IPS-18a (cell line): ENCODE data around the gene MYO16.

Experiments
- H3K27ac ChIP-seq: one replicate; pipeline ENCODE4 v1.5.1; 2013; ENCODE audit warnings: low read length
- H3K27me3 ChIP-seq: one replicate; pipeline ENCODE4 v1.6.1; 2013; ENCODE audit warnings: mild to moderate bottlenecking, low read length; ENCODE audit not compliant: control insufficient read depth, insufficient read depth
- H3K36me3 ChIP-seq: one replicate; pipeline ENCODE4 v1.6.1; 2013; ENCODE audit warnings: low read depth, low read length; ENCODE audit not compliant: control insufficient read depth
- H3K4me1 ChIP-seq: one replicate; pipeline ENCODE4 v1.6.1; 2013; ENCODE audit warnings: low read depth, low read length; ENCODE audit not compliant: control insufficient read depth
- H3K4me3 ChIP-seq: one replicate; pipeline ENCODE4 v1.5.1; 2013; ENCODE audit warnings: low read length
- H3K9ac ChIP-seq: one replicate; pipeline ENCODE4 v1.6.1; 2013; ENCODE audit warnings: mild to moderate bottlenecking, low read length, moderate library complexity
- H3K9me3 ChIP-seq: one replicate; pipeline ENCODE4 v1.6.1; 2013; ENCODE audit warnings: low read depth, low read length; ENCODE audit not compliant: control insufficient read depth

The MYO16 gene

DNA sequence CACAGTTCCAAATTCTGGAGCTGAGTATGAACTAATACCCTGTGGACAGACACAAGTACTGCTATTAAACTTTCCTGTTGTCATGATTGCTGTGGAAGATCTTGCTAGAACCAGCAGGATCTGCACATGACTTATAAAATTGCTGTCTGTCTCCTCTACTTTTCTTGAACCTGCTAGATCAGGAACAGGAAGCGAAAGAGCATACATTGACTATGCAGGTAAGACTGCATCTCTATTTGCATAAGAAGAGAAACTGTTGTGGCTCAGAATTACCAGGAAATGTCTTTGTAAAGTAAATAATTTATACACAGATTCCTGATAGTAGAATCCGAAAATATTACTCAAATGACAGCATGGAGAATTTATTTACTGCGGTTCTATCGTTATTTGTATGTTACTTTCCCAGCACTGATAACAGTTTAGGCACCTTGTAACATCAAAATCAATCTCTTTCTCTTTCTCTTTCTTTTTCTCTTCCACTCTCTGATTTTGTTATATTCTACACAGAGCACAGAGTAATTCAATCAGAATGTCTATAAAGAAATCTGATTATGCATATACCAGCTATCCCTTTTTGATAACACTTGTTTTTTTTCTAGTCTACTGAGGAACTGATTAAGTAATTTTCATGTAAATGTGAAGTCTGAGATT lies 226.5 kb downstream of the MYO16 start:
- no peak overlapping the region for H3K27ac ChIP-seq
- H3K4me3 ChIP-seq: no peak overlapping the region
- H3K27me3 ChIP-seq: no peaks in the 10 kb centered on the region
- no peaks in the 10 kb centered on the region for H3K9me3 ChIP-seq
- peaks cover 16% of the 10 kb centered on the region for H3K4me1 ChIP-seq
- H3K36me3 ChIP-seq: no peaks in the 10 kb centered on the region
- no peak overlapping the region for H3K9ac ChIP-seq

DNA sequence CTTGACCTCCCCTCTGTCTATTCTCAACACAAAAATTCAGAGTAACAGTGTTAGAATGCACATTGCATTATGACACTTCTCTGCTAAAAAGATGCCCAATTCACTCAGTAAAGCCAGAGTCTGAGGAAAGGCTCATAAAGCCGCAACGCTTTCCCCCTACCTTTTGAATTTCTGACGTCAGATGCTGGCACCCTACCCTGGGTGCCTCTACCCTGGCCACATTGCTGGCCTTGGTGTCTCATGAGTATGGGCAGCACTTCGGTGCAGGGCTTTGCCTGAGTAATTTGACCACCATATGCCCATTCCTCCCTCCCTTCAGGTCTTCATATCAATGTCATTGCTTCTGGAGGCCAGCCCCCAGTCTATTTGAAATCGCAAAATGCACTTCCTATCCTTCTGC lies 229.3 kb downstream of the MYO16 start:
- H3K9me3 ChIP-seq: no peaks in the 10 kb centered on the region
- no peak overlapping the region for H3K27ac ChIP-seq

DNA sequence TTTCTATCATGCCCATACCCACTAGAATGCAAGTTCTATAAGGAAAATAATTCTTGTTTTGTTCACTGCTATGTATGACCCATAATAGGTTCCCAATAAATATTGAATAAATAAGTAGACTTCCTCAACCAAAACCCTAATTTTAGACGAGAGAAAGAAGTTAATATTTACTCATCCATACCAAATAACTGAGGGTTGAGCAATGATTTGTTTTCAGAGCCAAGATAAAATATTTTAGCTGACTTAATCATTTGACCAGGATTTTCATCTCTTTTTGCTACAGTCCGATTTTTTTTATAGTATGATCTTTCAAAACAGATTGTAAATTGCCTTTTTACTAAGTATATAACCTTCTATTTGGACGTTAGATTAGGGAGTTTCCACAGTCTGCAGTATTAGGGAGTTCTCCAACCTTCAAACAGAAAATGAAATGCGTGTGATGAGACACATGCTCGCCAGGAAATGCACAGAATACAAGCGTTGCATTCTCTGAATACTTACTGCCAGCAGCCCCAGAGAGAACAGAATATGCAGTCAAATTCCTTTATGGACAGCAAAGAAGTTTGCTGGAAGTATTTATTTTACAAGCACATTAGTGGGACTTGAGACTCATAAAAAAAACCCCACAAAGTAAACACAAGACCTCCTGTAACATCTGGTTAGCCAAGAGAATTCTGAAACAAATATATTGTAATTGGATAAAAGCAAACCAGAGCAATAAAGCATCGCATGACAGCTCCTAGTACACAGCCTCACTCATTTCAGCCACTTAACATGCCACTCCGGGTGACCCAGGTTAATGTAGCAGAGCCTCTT lies 230.0 kb downstream of the MYO16 start:
- H3K9me3 ChIP-seq: no peaks in the 10 kb centered on the region
- no peak overlapping the region for H3K9ac ChIP-seq
- no peak overlapping the region for H3K27ac ChIP-seq
- H3K4me3 ChIP-seq: no peak overlapping the region
- H3K36me3 ChIP-seq: no peaks in the 10 kb centered on the region
- no peaks in the 10 kb centered on the region for H3K27me3 ChIP-seq
- H3K4me1 ChIP-seq: peaks cover 16% of the 10 kb centered on the region

More for the DNA sequence above, 229.3 kb downstream of the MYO16 start:
- Histone ChIP-seq H3K36me3 (no peaks in the 10 kb centered on the region), H3K4me3 (no peak overlapping the region), H3K9ac (no peak overlapping the region), H3K27me3 (no peaks in the 10 kb centered on the region), H3K4me1 (peaks cover 16% of the 10 kb centered on the region)

DNA sequence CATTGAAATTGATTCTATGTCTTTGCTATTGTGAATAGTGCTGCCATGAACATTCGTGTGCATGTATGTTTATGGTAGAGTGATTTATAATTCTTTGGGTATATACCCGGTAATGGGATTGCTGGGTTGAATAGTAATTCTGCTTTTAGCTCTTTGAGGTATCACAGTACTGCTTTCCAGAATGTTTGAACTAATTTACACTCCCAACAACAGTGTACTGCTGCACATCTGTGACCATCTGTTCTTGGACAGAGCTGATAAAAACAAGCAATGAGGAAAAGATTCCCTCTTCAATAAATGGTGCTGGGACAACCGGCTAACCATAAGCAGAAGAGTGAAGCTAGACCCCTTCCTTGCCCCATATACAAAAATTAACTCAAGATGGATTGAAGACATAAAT lies 231.0 kb downstream of the MYO16 start:
- H3K4me1 ChIP-seq: peaks cover 14% of the 10 kb centered on the region
- no peaks in the 10 kb centered on the region for H3K9me3 ChIP-seq
- no peak overlapping the region for H3K4me3 ChIP-seq
- no peak overlapping the region for H3K9ac ChIP-seq
- H3K27me3 ChIP-seq: no peaks in the 10 kb centered on the region
- H3K36me3 ChIP-seq: no peaks in the 10 kb centered on the region
- H3K27ac ChIP-seq: no peak overlapping the region

DNA sequence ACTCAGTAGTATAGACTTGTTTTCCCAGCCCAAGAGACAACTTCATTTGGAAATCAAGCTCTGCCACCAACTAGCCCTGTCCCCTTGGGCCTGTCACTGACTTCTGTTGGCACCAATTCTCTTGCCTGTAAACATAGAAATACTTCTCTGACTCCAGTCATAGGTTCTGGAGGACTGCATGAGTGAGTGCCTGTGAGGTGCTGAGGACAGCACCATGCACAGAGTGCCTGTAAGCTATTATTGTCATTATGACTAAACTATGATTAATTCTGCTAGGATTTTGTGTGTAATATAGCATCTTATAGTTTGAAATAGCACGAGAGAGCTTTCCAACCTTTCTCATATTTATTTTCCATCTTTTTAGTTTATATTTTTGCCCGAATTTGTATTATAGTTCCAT lies 247.9 kb downstream of the MYO16 start:
- Histone ChIP-seq H3K4me1 (no peaks in the 10 kb centered on the region), H3K36me3 (no peaks in the 10 kb centered on the region), H3K4me3 (no peak overlapping the region), H3K9ac (no peak overlapping the region), H3K27me3 (no peaks in the 10 kb centered on the region), H3K9me3 (no peaks in the 10 kb centered on the region), H3K27ac (no peak overlapping the region)

DNA sequence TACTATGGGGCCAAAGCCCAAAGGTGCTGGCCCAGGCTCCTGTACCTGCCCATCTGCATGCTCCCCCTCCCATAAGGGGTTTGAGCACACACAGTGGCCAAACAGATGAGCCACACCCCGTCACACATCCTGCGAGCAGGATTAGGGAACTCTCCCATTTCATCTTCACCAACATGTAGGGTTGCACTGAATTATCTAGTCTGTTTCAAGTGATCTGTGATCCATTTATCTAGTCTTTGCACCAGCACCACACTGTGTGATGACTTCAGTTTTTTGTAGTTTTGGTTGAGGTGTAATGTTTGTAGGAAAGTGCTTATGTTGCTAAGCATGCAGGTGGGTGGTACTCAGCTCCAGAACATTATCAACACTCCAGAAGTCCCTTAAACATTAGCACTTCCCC lies 249.3 kb downstream of the MYO16 start:
- no peaks in the 10 kb centered on the region for H3K27me3 ChIP-seq
- no peak overlapping the region for H3K27ac ChIP-seq
- H3K9me3 ChIP-seq: no peaks in the 10 kb centered on the region
- no peaks in the 10 kb centered on the region for H3K4me1 ChIP-seq
- H3K9ac ChIP-seq: no peak overlapping the region
- no peaks in the 10 kb centered on the region for H3K36me3 ChIP-seq
- no peak overlapping the region for H3K4me3 ChIP-seq

DNA sequence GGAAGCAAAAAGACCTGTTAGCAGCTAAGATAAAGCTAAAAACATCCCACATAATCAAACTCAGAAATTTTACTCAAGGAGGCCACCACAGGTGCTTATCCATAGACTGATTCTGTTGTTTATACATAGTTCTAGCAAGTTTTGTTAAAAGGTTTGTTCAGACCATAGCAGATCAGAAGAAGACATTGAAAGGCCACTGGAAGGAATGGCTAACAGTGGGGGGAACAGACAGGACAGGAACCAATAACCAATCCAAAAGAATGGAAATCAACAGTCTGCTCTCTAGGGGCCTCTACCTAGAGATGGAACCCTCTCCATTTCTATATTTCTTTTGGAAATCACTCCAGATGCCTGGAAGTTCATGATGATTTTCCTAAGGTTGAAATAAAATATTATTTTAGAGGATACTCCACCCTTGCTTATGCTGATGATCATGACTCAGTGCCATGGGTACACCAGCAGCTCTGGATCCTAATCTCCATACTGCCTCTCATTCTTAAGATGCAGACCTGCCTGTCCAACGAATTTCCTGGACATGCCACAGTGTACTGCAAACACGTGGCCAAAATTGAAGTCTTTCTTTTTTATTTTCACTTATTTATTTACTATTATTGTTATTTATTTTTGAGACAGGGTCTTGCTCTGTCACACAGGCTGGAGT lies 260.0 kb downstream of the MYO16 start:
- no peak overlapping the region for H3K27ac ChIP-seq
- no peaks in the 10 kb centered on the region for H3K4me1 ChIP-seq
- H3K4me3 ChIP-seq: no peak overlapping the region
- no peaks in the 10 kb centered on the region for H3K27me3 ChIP-seq
- no peak overlapping the region for H3K9ac ChIP-seq
- no peaks in the 10 kb centered on the region for H3K9me3 ChIP-seq
- H3K36me3 ChIP-seq: no peaks in the 10 kb centered on the region

DNA sequence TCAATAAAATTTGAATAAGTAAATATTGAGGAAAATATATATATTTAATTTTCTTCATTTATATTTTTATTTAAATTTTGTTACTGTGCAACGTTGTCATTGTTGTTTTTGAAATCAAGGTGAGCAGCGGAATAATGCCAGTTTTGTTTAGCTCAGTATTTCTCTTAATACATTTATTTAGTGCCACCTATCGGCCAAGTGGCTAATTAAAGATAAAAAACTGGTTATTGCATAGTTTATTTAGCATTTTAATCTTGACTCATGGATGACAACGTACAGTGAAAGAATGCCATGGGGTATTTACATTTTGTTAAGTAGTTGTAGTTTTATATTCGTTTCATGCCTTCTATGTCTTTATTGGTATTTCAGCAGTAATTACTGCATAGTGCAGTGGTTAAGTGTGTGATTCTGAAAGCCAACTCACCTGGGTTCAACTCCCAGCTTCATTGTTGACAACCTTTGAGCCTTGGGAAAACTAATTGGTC lies 265.9 kb downstream of the MYO16 start:
- Histone ChIP-seq H3K4me1 (no peaks in the 10 kb centered on the region), H3K4me3 (no peak overlapping the region), H3K9ac (no peak overlapping the region), H3K36me3 (no peaks in the 10 kb centered on the region), H3K9me3 (no peaks in the 10 kb centered on the region), H3K27ac (no peak overlapping the region), H3K27me3 (no peaks in the 10 kb centered on the region)

DNA sequence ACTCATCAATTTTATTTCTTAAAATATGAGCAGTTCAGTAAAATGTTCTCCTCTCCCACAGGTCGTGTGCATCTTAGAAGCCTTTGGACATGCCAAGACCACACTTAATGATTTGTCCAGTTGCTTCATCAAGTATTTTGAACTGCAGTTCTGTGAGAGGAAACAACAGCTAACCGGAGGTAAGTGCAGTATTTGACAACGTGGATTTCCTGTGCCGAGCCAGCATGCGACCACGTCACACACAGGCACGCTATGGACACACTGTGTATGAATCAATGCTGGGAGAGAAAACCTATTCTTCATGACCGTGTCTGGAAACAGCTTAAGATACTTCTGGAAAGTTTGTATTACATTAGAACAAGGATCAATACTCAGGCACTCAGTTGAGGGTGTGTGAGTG lies 268.5 kb downstream of the MYO16 start:
- no peaks in the 10 kb centered on the region for H3K4me1 ChIP-seq
- no peak overlapping the region for H3K27ac ChIP-seq
- H3K27me3 ChIP-seq: no peaks in the 10 kb centered on the region
- H3K36me3 ChIP-seq: no peaks in the 10 kb centered on the region
- no peaks in the 10 kb centered on the region for H3K9me3 ChIP-seq
- no peak overlapping the region for H3K4me3 ChIP-seq
- H3K9ac ChIP-seq: no peak overlapping the region

DNA sequence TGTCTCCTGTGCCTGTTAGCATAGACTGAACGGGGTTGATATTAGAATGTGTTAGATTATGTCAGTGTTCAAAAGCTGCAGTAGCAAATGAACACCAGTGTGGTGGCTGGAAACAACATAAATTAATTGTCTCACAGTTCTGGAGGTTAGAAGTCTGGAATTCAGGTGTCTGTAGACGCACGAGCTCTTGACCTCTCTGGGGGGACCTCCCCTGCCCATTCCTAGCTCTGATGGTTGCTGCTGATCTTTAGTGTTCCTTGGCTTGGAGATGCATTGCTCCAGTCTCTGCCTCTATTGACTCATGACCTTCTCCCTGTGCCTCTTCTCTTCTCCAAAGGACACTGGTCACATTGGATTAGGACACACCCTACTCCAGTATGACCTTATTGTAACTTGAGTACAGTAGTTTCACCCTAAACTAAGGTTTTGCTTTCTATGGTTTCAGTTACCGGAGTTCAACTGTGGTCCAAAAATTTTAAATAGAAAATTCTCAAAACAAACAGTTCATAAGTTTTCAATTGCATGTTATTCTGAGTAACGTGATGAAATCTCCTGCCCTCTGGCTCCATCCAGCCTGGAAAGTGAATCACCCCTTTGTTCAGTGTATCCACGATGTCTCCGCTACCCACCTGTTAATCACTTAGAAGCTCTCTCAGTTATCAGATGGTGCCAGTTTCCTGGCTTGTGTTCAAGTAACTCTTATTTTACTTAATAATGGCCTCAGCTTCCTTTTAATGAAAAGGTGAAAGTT lies 273.2 kb downstream of the MYO16 start:
- Histone ChIP-seq H3K27me3 (no peaks in the 10 kb centered on the region), H3K9ac (no peak overlapping the region), H3K36me3 (no peaks in the 10 kb centered on the region), H3K4me3 (no peak overlapping the region), H3K4me1 (no peaks in the 10 kb centered on the region), H3K27ac (no peak overlapping the region), H3K9me3 (no peaks in the 10 kb centered on the region)

DNA sequence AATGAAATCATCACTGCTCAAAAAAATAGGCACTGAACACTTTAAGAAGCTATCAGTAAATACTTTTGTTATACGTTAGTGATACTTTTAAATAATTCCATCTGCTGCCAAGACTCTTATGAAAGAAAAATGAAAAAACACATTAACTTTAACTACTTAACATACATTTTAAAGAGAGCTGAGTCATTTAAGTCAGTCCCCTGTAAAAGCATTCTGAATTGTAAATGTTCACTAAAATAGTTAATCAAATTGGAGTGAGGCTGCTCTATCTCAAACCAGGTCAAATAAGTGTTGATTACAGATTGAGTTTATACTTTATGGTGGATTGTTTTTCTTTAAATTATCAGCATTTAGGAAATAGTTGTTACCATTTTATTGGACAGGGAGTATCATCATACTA lies 274.2 kb downstream of the MYO16 start:
- H3K27me3 ChIP-seq: no peaks in the 10 kb centered on the region
- H3K27ac ChIP-seq: no peak overlapping the region
- no peak overlapping the region for H3K4me3 ChIP-seq
- no peaks in the 10 kb centered on the region for H3K9me3 ChIP-seq
- no peak overlapping the region for H3K9ac ChIP-seq
- H3K36me3 ChIP-seq: no peaks in the 10 kb centered on the region
- no peaks in the 10 kb centered on the region for H3K4me1 ChIP-seq
